HT1080 (cell line): Measurements from ENCODE around the gene ATE1. TPM values are rescaled to one million over a fixed set of nuclear protein-coding genes. Genes with fewer than 3 reads are reported as not detected.
A peak's percentile ranks its signal among the peaks of the same experiment; 100 is the strongest.
"Not testable (repeated sequence)": the region's sequence is repeated elsewhere in the genome, so short reads cannot be mapped to it uniquely, and the experiment has no call there.

ENCODE experiments used
- DNase-seq: peaks from one replicate; pipeline ENCODE4 v3.0.0-alpha.2; 2015; ENCODE audit warnings: low read depth
- total RNA-seq: library from RNA; depleted of rRNA; stranded (reverse); fragments of >200 nt; shearing (Covaris generic); gene quantifications from 2 replicates; pipeline ENCODE4 v1.2.3, GENCODE V29; 2014

Gene ATE1
- total RNA-seq, 1 experiment from 2014 or later, result 25.8 TPM

- peak; percentile 51 for DNase-seq
These were observed 136.1 kb downstream of the ATE1 start for GRCh38 chr10:121791761-121792160.

GRCh38 chr10:121788717-121789116 lies 139.1 kb downstream of the ATE1 start:
- DNase-seq, result no peak

- DNase-seq, result no peak
These were observed 139.7 kb downstream of the ATE1 start for GRCh38 chr10:121788115-121788514.

- no peak for DNase-seq
These were observed 140.7 kb downstream of the ATE1 start for GRCh38 chr10:121787169-121787568.

GRCh38 chr10:121783782-121784372 lies 144.0 kb downstream of the ATE1 start:
- no peak for DNase-seq

GRCh38 chr10:121781101-121781500 lies 146.7 kb downstream of the ATE1 start:
- DNase-seq, result no peak

- DNase-seq, result no peak
These were observed 153.0 kb downstream of the ATE1 start for GRCh38 chr10:121774813-121775212.

GRCh38 chr10:121774404-121774803 lies 153.4 kb downstream of the ATE1 start:
- DNase-seq, result no peak

- no peak for DNase-seq
These were observed 154.9 kb downstream of the ATE1 start for GRCh38 chr10:121772884-121773283.

GRCh38 chr10:121772406-121772805 lies 155.4 kb downstream of the ATE1 start:
- no peak for DNase-seq

GRCh38 chr10:121771966-121772365 lies 155.9 kb downstream of the ATE1 start:
- DNase-seq, result no peak

GRCh38 chr10:121766426-121766825 lies 161.4 kb downstream of the ATE1 start:
- DNase-seq, result no peak

- DNase-seq, result no peak
These were observed 162.6 kb downstream of the ATE1 start for GRCh38 chr10:121765204-121765603.

- no peak for DNase-seq
These were observed 163.4 kb downstream of the ATE1 start for GRCh38 chr10:121764233-121764942.

- not testable (repeated sequence) for DNase-seq
These were observed 170.6 kb downstream of the ATE1 start for GRCh38 chr10:121757241-121757640.

GRCh38 chr10:121755496-121755895 lies 172.3 kb downstream of the ATE1 start:
- DNase-seq, result not testable (repeated sequence)

- no peak for DNase-seq
These were observed 173.2 kb downstream of the ATE1 start for GRCh38 chr10:121754666-121755065.

- peak; percentile 96 for DNase-seq
These were observed 173.9 kb downstream of the ATE1 start for GRCh38 chr10:121753726-121754476.

- DNase-seq, result no peak
These were observed 176.6 kb downstream of the ATE1 start for GRCh38 chr10:121751191-121751760.

- DNase-seq, result no peak
These were observed 180.6 kb downstream of the ATE1 start for GRCh38 chr10:121747163-121747775.

GRCh38 chr10:121741248-121741792 lies 186.5 kb downstream of the ATE1 start:
- DNase-seq, result peak; percentile 43
